IMR-90 (cell line): Measurements from ENCODE around the gene CEP76. TPM values are rescaled to one million over a fixed set of nuclear protein-coding genes. Genes with fewer than 3 reads are reported as not detected.

Experiments used
- ATAC-seq: fragments of 200-7000 bp; cut with Tn5 transposase; 2 replicates; pipeline ENCODE4 v1.9.1; 2020; ENCODE audit warnings: low read depth, mild to moderate bottlenecking, moderate library complexity
- BruUV-seq: library from RNA; stranded (reverse); fragments of 400-500 nt; replicated peaks from 2 replicates; lab custom pipeline; 2021; lab: Mats Ljungman, UMichigan
- CTCF ChIA-PET: fragments of 300-600 bp; formaldehyde crosslinking; extraction: SDS; loops from one replicate; lab custom pipeline; 2021; ENCODE audit warnings: antibody characterized with exemption; lab: Yijun Ruan, JAX
- POLR2A ChIA-PET: fragments of 300-600 bp; sonication (Branson Sonifier 250); formaldehyde crosslinking; loops from one replicate; lab custom pipeline; 2022; ENCODE audit warnings: antibody characterized with exemption; ENCODE audit not compliant: unreplicated experiment; lab: Charles Lee
- DNase-seq: peaks from one replicate; pipeline ENCODE4 v3.0.0; 2013
- H2AFZ ChIP-seq: replicated peaks from 2 replicates; pipeline ENCODE3; 2013; ENCODE audit warnings: low read length, mild to moderate bottlenecking; ENCODE audit not compliant: poor library complexity
- H2AK5ac ChIP-seq: 2 replicates; pipeline ENCODE4 v1.6.1; 2013; ENCODE audit warnings: low read depth, low read length, inconsistent platforms
- H2AK9ac ChIP-seq: replicated peaks from 2 replicates; pipeline ENCODE3; 2013; ENCODE audit warnings: mild to moderate bottlenecking, low read depth, low read length, moderate library complexity; ENCODE audit not compliant: poor library complexity
- H2BK120ac ChIP-seq: 2 replicates; pipeline ENCODE4 v1.6.1; 2013; ENCODE audit warnings: low read depth, low read length, inconsistent platforms
- H2BK15ac ChIP-seq: 3 replicates; pipeline ENCODE4 v1.6.1; 2013; ENCODE audit warnings: low read depth, low read length, inconsistent platforms
- H2BK20ac ChIP-seq: 2 replicates; pipeline ENCODE4 v1.6.1; 2013; ENCODE audit warnings: low read depth, mild to moderate bottlenecking, inconsistent platforms, low read length, moderate library complexity
- H2BK5ac ChIP-seq: 2 replicates; pipeline ENCODE4 v1.6.1; 2013; ENCODE audit warnings: mild to moderate bottlenecking, low read depth, low read length, inconsistent platforms; ENCODE audit not compliant: poor library complexity, severe bottlenecking
- H3K14ac ChIP-seq: replicated peaks from 2 replicates; pipeline ENCODE4 v1.6.1; 2013; ENCODE audit warnings: low read depth, low read length, inconsistent platforms
- H3K18ac ChIP-seq: 2 replicates; pipeline ENCODE4 v1.6.1; 2013; ENCODE audit warnings: low read depth, low read length, control low read depth
- H3K23ac ChIP-seq: 2 replicates; pipeline ENCODE4 v1.6.1; 2013; ENCODE audit warnings: low read depth, low read length, inconsistent platforms
- H3K27ac ChIP-seq: 2 replicates; pipeline ENCODE4 v1.5.1; 2013; ENCODE audit warnings: mild to moderate bottlenecking, control low read depth, low read length; ENCODE audit not compliant: insufficient read depth
- H3K27me3 ChIP-seq: 2 replicates; pipeline ENCODE4 v1.6.1; 2013; ENCODE audit warnings: low read length; ENCODE audit not compliant: control insufficient read depth, insufficient read depth
- H3K36me3 ChIP-seq: 2 replicates; pipeline ENCODE4 v1.6.1; 2013; ENCODE audit warnings: low read length, mixed read lengths; ENCODE audit not compliant: control insufficient read depth, insufficient read depth
- H3K4ac ChIP-seq: 2 replicates; pipeline ENCODE4 v1.6.1; 2013; ENCODE audit warnings: low read depth, low read length, inconsistent platforms
- H3K4me1 ChIP-seq: 2 replicates; pipeline ENCODE4 v1.6.1; 2013; ENCODE audit warnings: low read length, mixed read lengths; ENCODE audit not compliant: control insufficient read depth, insufficient read depth
- H3K4me2 ChIP-seq: 2 replicates; pipeline ENCODE4 v1.6.1; 2013; ENCODE audit warnings: low read depth, mild to moderate bottlenecking, control low read depth, low read length, moderate library complexity
- H3K4me3 ChIP-seq: 2 replicates; pipeline ENCODE4 v1.5.1; 2013; ENCODE audit warnings: low read depth, mild to moderate bottlenecking, control low read depth, low read length, moderate library complexity; ENCODE audit not compliant: insufficient read depth
- H3K56ac ChIP-seq: 2 replicates; pipeline ENCODE4 v1.6.1; 2013; ENCODE audit warnings: low read length, inconsistent platforms; ENCODE audit not compliant: insufficient read depth; ENCODE audit errors: extremely low read depth
- H3K79me1 ChIP-seq, 2 experiments: 2 replicates each; pipeline ENCODE4 v1.6.1; 2013; ENCODE audit warnings: low read length in 2 of 2, inconsistent platforms in 1 of 2, low read depth in 1 of 2
- H3K9ac ChIP-seq: 2 replicates; pipeline ENCODE4 v1.6.1; 2013; ENCODE audit warnings: low read depth, low read length, control low read depth
- H3K9me1 ChIP-seq: 2 replicates; pipeline ENCODE4 v1.6.1; 2013; ENCODE audit warnings: low read length, inconsistent platforms; ENCODE audit not compliant: insufficient read depth
- H3K9me3 ChIP-seq: 2 replicates; pipeline ENCODE4 v1.6.1; 2013; ENCODE audit warnings: low read length; ENCODE audit not compliant: control insufficient read depth, insufficient read depth
- H4K20me1 ChIP-seq: 2 replicates; pipeline ENCODE4 v1.6.1; 2013; ENCODE audit warnings: low read length, inconsistent platforms; ENCODE audit not compliant: insufficient read depth
- H4K5ac ChIP-seq: 2 replicates; pipeline ENCODE4 v1.6.1; 2013; ENCODE audit warnings: mild to moderate bottlenecking, low read depth, low read length, control low read depth
- H4K8ac ChIP-seq, 2 experiments: 2 replicates each; pipeline ENCODE4 v1.6.1; 2013; ENCODE audit warnings: low read depth in 2 of 2, low read length in 2 of 2, control low read depth in 1 of 2, inconsistent platforms in 1 of 2
- H4K91ac ChIP-seq: 2 replicates; pipeline ENCODE4 v1.6.1; 2013; ENCODE audit warnings: low read depth, low read length, inconsistent platforms; ENCODE audit not compliant: insufficient read depth
- SMC3 ChIP-seq: fragments of 150-350 bp; IDR thresholded peaks from 2 replicates; pipeline ENCODE4 v1.6.1; 2016; ENCODE audit warnings: low read depth, mild to moderate bottlenecking, antibody characterized with exemption, low read length, moderate library complexity
- WGBS, 2 experiments: methylation state at CpG; one replicate each; pipeline versions ENCODE4 v1.1.5 to v1.1.7; 2013; ENCODE audit warnings: missing lambda C conversion rate in 2 of 2; ENCODE audit not compliant: insufficient read length in 1 of 2; ENCODE audit errors: extremely low coverage in 2 of 2; 5-methylcytosine and 5-hydroxymethylcytosine counted together
- dilution Hi-C: fragments of 300-500 bp; cut with HindIII; formaldehyde crosslinking; loops from one replicate; pipeline ENCODE4 v1.14.3; 2018; ENCODE audit warnings: low sequenced_read_pairs; ENCODE audit not compliant: unreplicated experiment
- in situ Hi-C: fragments of 300-500 bp; cut with MboI; formaldehyde crosslinking; loops from 3 replicates; pipeline ENCODE4 v1.14.3; 2019; ENCODE audit warnings: low sequenced_read_pairs, inconsistent platforms, mixed read lengths
- intact Hi-C: fragments of 100-400 bp; cut with micrococcal nuclease; formaldehyde crosslinking; loops from 2 replicates; pipeline ENCODE4 v1.10.0; 2022
- polyA plus RNA-seq, 3 experiments: library from polyadenylated mRNA; depleted of rRNA; stranded (reverse); fragments of >200 nt; gene quantifications; 2 replicates each; pipeline ENCODE4 v1.2.3, GENCODE V29; 2012; ENCODE audit warnings: low replicate concordance in 1 of 3
- total RNA-seq: library from RNA; depleted of rRNA; stranded (reverse); fragments of >200 nt; gene quantifications from 2 replicates; pipeline ENCODE4 v1.2.3, GENCODE V29; 2012
- TF ChIP-seq, protein P1 (sequence below): conservative IDR thresholded peaks from 2 replicates; pipeline ENCODE4 v1.5.1; 2012; ENCODE audit warnings: mild to moderate bottlenecking, low read depth, low read length, improper control_type of control experiment
- TF ChIP-seq, protein P2 (sequence below): fragments of 150-350 bp; IDR thresholded peaks from 2 replicates; pipeline ENCODE4 v1.6.1; 2017; ENCODE audit warnings: mild to moderate bottlenecking, antibody characterized with exemption, low read length, low read depth

CEP76 gene
- total and polyA plus RNA-seq, 2 of the 4 experiments (the other 2 are of a cell fraction), result 5.1 to 8.1 TPM

- Histone ChIP-seq H2BK5ac (no peak overlapping the region), H3K9ac (no peak overlapping the region), H3K9me1 (no peaks in the 10 kb centered on the region), H4K20me1 (no peaks in the 10 kb centered on the region), H2AFZ (no peak overlapping the region), H3K27ac (no peak overlapping the region), H3K4ac (no peak overlapping the region), H2BK15ac (no peak overlapping the region), H4K5ac (no peak overlapping the region), H2BK120ac (no peak overlapping the region), H3K14ac (no peak overlapping the region), H3K18ac (no peak overlapping the region), H2AK5ac (no peak overlapping the region), H3K23ac (no peak overlapping the region), H4K8ac (no peak overlapping the region), H3K79me1 (no peaks in the 10 kb centered on the region), H3K27me3 (no peaks in the 10 kb centered on the region), H4K91ac (no peak overlapping the region), H3K36me3 (peaks cover 5% of the 10 kb centered on the region; the same call in 1 of the 2 replicates), H2BK20ac (no peak overlapping the region), H3K4me3 (no peak overlapping the region), H3K4me2 (no peak overlapping the region), H3K9me3 (no peaks in the 10 kb centered on the region), H3K4me1 (no peaks in the 10 kb centered on the region), H2AK9ac (no peak overlapping the region), H3K56ac (no peak overlapping the region)
- ChIA-PET CTCF (no interaction called here), POLR2A (no interaction called here)
- in situ Hi-C loops, result no loop called here
- ATAC-seq, result peak; percentile 73; the same call in 1 of the 2 replicates
- TF ChIP-seq, protein P1, sequence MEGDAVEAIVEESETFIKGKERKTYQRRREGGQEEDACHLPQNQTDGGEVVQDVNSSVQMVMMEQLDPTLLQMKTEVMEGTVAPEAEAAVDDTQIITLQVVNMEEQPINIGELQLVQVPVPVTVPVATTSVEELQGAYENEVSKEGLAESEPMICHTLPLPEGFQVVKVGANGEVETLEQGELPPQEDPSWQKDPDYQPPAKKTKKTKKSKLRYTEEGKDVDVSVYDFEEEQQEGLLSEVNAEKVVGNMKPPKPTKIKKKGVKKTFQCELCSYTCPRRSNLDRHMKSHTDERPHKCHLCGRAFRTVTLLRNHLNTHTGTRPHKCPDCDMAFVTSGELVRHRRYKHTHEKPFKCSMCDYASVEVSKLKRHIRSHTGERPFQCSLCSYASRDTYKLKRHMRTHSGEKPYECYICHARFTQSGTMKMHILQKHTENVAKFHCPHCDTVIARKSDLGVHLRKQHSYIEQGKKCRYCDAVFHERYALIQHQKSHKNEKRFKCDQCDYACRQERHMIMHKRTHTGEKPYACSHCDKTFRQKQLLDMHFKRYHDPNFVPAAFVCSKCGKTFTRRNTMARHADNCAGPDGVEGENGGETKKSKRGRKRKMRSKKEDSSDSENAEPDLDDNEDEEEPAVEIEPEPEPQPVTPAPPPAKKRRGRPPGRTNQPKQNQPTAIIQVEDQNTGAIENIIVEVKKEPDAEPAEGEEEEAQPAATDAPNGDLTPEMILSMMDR, result peak; percentile 18; the same call in 1 of the 2 replicates
- TF ChIP-seq, protein P2, sequence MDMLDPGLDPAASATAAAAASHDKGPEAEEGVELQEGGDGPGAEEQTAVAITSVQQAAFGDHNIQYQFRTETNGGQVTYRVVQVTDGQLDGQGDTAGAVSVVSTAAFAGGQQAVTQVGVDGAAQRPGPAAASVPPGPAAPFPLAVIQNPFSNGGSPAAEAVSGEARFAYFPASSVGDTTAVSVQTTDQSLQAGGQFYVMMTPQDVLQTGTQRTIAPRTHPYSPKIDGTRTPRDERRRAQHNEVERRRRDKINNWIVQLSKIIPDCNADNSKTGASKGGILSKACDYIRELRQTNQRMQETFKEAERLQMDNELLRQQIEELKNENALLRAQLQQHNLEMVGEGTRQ, result no peak
- TF ChIP-seq SMC3, result peak; percentile 28
- DNase-seq, result peak; percentile 30
- dilution Hi-C loops, result no loop called here
- no TSS peak for BruUV-seq
- intact Hi-C loops, result no loop called here
- WGBS, 2 experiments, result no CpG with 5 or more reads among the region's 3 CpGs
Observed at GRCh38 chr18:12686100-12686499, 16.4 kb downstream of the CEP76 start.
